ENCODE data around the gene DNAJC21.

The DNAJC21 gene

DNA sequence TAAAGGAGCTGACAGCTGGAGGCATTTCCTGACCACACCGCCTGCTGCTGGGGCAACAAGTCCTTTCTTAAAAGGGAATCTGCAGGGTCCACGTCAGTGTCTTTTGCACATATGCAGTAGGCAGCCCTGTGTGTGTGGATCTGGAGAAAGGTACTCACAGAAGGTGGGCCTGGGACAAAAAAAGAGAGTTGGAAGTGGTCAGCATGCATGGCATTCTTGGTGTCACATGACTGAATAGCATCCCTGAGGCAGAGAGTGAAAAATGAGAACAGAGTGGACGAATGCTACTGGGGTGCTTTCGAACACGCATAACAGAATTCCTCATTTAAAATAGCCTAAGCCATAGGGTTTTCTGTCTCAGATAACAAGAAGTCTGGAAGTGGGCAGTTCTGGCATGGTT lies 47.0 kb downstream of the DNAJC21 start:
- Histone ChIP-seq H3K4me1 (ENCODE audit: insufficient read depth, low read length, severe bottlenecking) (no peaks in the 10 kb centered on the region), H3K27me3 (ENCODE audit: insufficient read depth, low read length) (no peaks in the 10 kb centered on the region), H2AFZ (ENCODE audit: low read length) (no peak overlapping the region), H3K9me2 (ENCODE audit: low read depth, low read length) (no peaks in the 10 kb centered on the region), H3K4me3 (ENCODE audit: low read depth, low read length, poor library complexity, severe bottlenecking) (no peak overlapping the region), H3K9ac (ENCODE audit: low read length) (no peak overlapping the region), H3F3A (ENCODE audit: insufficient read depth, low read length) (no peaks in the 10 kb centered on the region), H3K4me2 (ENCODE audit: low read length) (no peak overlapping the region), H4K20me1 (ENCODE audit: insufficient read depth, low read length) (no peaks in the 10 kb centered on the region), H3K79me2 (ENCODE audit: insufficient read depth, low read length) (no peaks in the 10 kb centered on the region), H3K36me3 (ENCODE audit: insufficient read depth, low read length) (no peaks in the 10 kb centered on the region), H3K9me3 (ENCODE audit: low read length) (no peaks in the 10 kb centered on the region), H3K27ac (ENCODE audit: low read depth, low read length, poor library complexity, severe bottlenecking) (no peak overlapping the region)
- TF ChIP-seq, protein P1, sequence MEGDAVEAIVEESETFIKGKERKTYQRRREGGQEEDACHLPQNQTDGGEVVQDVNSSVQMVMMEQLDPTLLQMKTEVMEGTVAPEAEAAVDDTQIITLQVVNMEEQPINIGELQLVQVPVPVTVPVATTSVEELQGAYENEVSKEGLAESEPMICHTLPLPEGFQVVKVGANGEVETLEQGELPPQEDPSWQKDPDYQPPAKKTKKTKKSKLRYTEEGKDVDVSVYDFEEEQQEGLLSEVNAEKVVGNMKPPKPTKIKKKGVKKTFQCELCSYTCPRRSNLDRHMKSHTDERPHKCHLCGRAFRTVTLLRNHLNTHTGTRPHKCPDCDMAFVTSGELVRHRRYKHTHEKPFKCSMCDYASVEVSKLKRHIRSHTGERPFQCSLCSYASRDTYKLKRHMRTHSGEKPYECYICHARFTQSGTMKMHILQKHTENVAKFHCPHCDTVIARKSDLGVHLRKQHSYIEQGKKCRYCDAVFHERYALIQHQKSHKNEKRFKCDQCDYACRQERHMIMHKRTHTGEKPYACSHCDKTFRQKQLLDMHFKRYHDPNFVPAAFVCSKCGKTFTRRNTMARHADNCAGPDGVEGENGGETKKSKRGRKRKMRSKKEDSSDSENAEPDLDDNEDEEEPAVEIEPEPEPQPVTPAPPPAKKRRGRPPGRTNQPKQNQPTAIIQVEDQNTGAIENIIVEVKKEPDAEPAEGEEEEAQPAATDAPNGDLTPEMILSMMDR (IDR thresholded peaks at IDR 0.05; ENCODE audit: low read length) = no peak
- TF ChIP-seq EZH2 (IDR thresholded peaks at IDR 0.05; ENCODE audit: borderline replicate concordance, low read length) = no peak

DNA sequence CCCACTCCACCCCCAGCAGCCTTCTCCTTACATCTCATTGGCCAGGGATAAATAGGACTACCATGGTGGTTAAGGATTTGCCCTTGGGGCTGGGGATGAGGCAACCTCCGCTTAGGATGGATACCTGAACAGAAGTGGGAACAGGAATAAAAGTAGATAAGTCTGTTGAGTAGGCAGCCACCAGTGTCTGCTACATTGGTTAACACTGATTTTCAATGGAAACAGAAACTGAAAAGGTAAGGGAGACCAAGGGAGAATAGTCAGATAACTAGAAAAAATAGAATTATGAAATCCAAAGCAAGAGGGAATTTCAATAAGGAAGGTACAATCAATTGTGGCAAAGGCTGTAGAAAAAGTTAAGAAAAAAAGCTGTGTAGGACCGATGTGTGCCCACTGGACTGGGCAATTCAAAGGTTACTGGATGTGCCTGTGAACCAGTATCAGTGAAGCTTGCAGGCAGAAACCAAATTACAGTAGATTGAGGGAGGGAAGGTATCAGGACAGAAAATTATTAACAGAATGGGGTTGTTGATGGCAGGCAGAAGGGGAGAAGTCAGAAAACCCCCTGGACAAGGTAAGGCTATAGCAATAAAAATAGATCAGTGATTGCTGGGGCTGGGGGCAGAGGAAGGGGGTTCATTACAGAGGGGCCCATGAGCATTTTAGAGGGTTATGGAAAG lies 48.7 kb downstream of the DNAJC21 start:
- H3K27ac ChIP-seq (ENCODE audit: low read depth, low read length, poor library complexity, severe bottlenecking) = no peak overlapping the region
- no peaks in the 10 kb centered on the region for H3K9me2 ChIP-seq (ENCODE audit: low read depth, low read length)
- H3K4me2 ChIP-seq (ENCODE audit: low read length) = no peak overlapping the region
- H3K4me1 ChIP-seq (ENCODE audit: insufficient read depth, low read length, severe bottlenecking) = no peaks in the 10 kb centered on the region
- no peak overlapping the region for H2AFZ ChIP-seq (ENCODE audit: low read length)
- no peaks in the 10 kb centered on the region for H3K79me2 ChIP-seq (ENCODE audit: insufficient read depth, low read length)
- TF ChIP-seq, protein P1 (IDR thresholded peaks at IDR 0.05; ENCODE audit: low read length) = no peak
- no peak for TF ChIP-seq EZH2 (IDR thresholded peaks at IDR 0.05; ENCODE audit: borderline replicate concordance, low read length)
- no peaks in the 10 kb centered on the region for H3K36me3 ChIP-seq (ENCODE audit: insufficient read depth, low read length)
- H3K27me3 ChIP-seq (ENCODE audit: insufficient read depth, low read length) = no peaks in the 10 kb centered on the region
- H3K9me3 ChIP-seq (ENCODE audit: low read length) = no peaks in the 10 kb centered on the region
- H4K20me1 ChIP-seq (ENCODE audit: insufficient read depth, low read length) = no peaks in the 10 kb centered on the region
- no peaks in the 10 kb centered on the region for H3F3A ChIP-seq (ENCODE audit: insufficient read depth, low read length)
- H3K4me3 ChIP-seq (ENCODE audit: low read depth, low read length, poor library complexity, severe bottlenecking) = no peak overlapping the region
- H3K9ac ChIP-seq (ENCODE audit: low read length) = no peak overlapping the region

DNA sequence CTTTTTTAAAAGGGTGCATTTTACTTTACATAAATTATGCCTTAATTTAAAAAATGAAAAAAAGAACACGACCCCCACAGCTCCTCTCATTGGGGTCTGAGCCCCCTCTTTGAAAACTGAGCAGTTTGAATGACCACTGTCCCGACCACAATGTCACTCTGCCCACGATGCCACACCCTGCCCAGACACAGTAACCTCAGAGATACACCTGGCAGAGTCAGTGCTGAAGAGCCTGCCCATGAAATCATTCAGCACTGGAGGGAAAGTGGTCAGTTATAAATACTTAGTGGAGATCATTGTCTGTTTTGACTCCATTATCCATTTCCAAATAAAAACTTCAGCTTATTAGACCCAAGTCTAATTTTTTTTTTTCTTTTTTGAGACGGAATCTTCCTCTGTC lies 49.3 kb downstream of the DNAJC21 start:
- no peak overlapping the region for H3K4me2 ChIP-seq (ENCODE audit: low read length)
- H3K27ac ChIP-seq (ENCODE audit: low read depth, low read length, poor library complexity, severe bottlenecking) = no peak overlapping the region
- H3F3A ChIP-seq (ENCODE audit: insufficient read depth, low read length) = no peaks in the 10 kb centered on the region
- H3K9me3 ChIP-seq (ENCODE audit: low read length) = no peaks in the 10 kb centered on the region
- no peaks in the 10 kb centered on the region for H3K27me3 ChIP-seq (ENCODE audit: insufficient read depth, low read length)
- no peaks in the 10 kb centered on the region for H4K20me1 ChIP-seq (ENCODE audit: insufficient read depth, low read length)
- no peak overlapping the region for H3K4me3 ChIP-seq (ENCODE audit: low read depth, low read length, poor library complexity, severe bottlenecking)
- H2AFZ ChIP-seq (ENCODE audit: low read length) = no peak overlapping the region
- H3K4me1 ChIP-seq (ENCODE audit: insufficient read depth, low read length, severe bottlenecking) = no peaks in the 10 kb centered on the region
- no peaks in the 10 kb centered on the region for H3K9me2 ChIP-seq (ENCODE audit: low read depth, low read length)
- H3K36me3 ChIP-seq (ENCODE audit: insufficient read depth, low read length) = no peaks in the 10 kb centered on the region
- no peak overlapping the region for H3K9ac ChIP-seq (ENCODE audit: low read length)
- no peaks in the 10 kb centered on the region for H3K79me2 ChIP-seq (ENCODE audit: insufficient read depth, low read length)
- TF ChIP-seq, protein P1 (IDR thresholded peaks at IDR 0.05; ENCODE audit: low read length) = no peak
- no peak for TF ChIP-seq EZH2 (IDR thresholded peaks at IDR 0.05; ENCODE audit: borderline replicate concordance, low read length)
